SW 1271 (cell line): ENCODE data around the gene KCNJ9.

Experiments
- DNase-seq, 2 experiments: peaks; one replicate each; lab custom pipeline; 2025; lab: John Stamatoyannopoulos, UW

The KCNJ9 gene

GRCh38 chr1:160066829-160067745, 14.3 kb upstream of the KCNJ9 start:
- DNase-seq: no peak

- DNase-seq: no peak
Measured at GRCh38 chr1:160068225-160068624, 13.1 kb upstream of the KCNJ9 start.

- no peak for DNase-seq
Measured at GRCh38 chr1:160069460-160070231, 11.7 kb upstream of the KCNJ9 start, which contains the start of gene KCNJ10. KCNJ10 (minus strand) TSS chr1:160070160; CDS start chr1:160042532, 27,628 bp downstream.

GRCh38 chr1:160070243-160071163, 10.8 kb upstream of the KCNJ9 start:
- DNase-seq: no peak

- DNase-seq: no peak
Measured at GRCh38 chr1:160071289-160071688, 10.0 kb upstream of the KCNJ9 start.

GRCh38 chr1:160074865-160075264, 6.5 kb upstream of the KCNJ9 start:
- no peak for DNase-seq

- no peak for DNase-seq
Measured at GRCh38 chr1:160075836-160076235, 5.5 kb upstream of the KCNJ9 start.

- no peak for DNase-seq
Measured at GRCh38 chr1:160076295-160076694, 5.0 kb upstream of the KCNJ9 start.

- DNase-seq: no peak
Measured at GRCh38 chr1:160077486-160077885, 3.9 kb upstream of the KCNJ9 start.

- no peak for DNase-seq
Measured at GRCh38 chr1:160078512-160079195, 2.7 kb upstream of the KCNJ9 start.

- no peak for DNase-seq
Measured at GRCh38 chr1:160079448-160079847, 1.9 kb upstream of the KCNJ9 start.

GRCh38 chr1:160080381-160081100, 797 bp upstream of the KCNJ9 start:
- no peak for DNase-seq

- DNase-seq: no peak
Measured at GRCh38 chr1:160082487-160082886, 1.1 kb downstream of the KCNJ9 start.

GRCh38 chr1:160082926-160083325, 1.6 kb downstream of the KCNJ9 start:
- DNase-seq: no peak

- DNase-seq: peak in 1 of 2 experiments; percentile 6
Measured at GRCh38 chr1:160083968-160084770, 2.8 kb downstream of the KCNJ9 start.

GRCh38 chr1:160084771-160085321, 3.5 kb downstream of the KCNJ9 start:
- DNase-seq: no peak

GRCh38 chr1:160085686-160086455, 4.5 kb downstream of the KCNJ9 start:
- peak in 1 of 2 experiments; percentile 43 for DNase-seq

GRCh38 chr1:160086456-160086892, 5.1 kb downstream of the KCNJ9 start:
- no peak for DNase-seq
